Lower leg skin (tissue), 4 donors: ENCODE results near the gene ANTXR1. TPM values are rescaled to one million over a fixed set of nuclear protein-coding genes. Genes with fewer than 3 reads are reported as not detected.
A peak's percentile ranks its signal among the peaks of the same experiment; 100 is the strongest.

Experiments
- DNase-seq, 2 donors: peaks; one replicate each; pipeline ENCODE4 v3.0.0-alpha.2; 2019; ENCODE audit warnings: low spot score in 2 of 2
- H3K4me3 ChIP-seq: fragments of 200-600 bp; sonication (generic); 2 replicates; pipeline ENCODE4 v1.5.1; 2017; ENCODE audit warnings: mild to moderate bottlenecking, low read depth; ENCODE audit not compliant: poor library complexity, severe bottlenecking
- CTCF ChIP-seq, 3 donors: fragments of 450-650 bp; IDR thresholded peaks; one replicate each; pipeline ENCODE4 v1.5.1; 2016; ENCODE audit warnings: antibody characterized with exemption in 3 of 3, mild to moderate bottlenecking in 3 of 3, moderate library complexity in 2 of 3
- POLR2A ChIP-seq, 2 donors: fragments of 450-650 bp; IDR thresholded peaks; one replicate each; pipeline ENCODE4 v1.6.1; 2016 to 2017; ENCODE audit warnings: antibody characterized with exemption in 2 of 2, mild to moderate bottlenecking in 1 of 2, moderate library complexity in 1 of 2
- WGBS, 2 donors: methylation state at CpG; one replicate each; pipeline ENCODE4 v1.1.5; 2018; 5-methylcytosine and 5-hydroxymethylcytosine counted together
- intact Hi-C: fragments of 100-400 bp; cut with DNase I; formaldehyde crosslinking; loops from one replicate; pipeline ENCODE4 v1.15.0; 2023; ENCODE audit warnings: low total_unique reads
- total RNA-seq, 4 donors: library from RNA; depleted of rRNA; stranded (reverse); fragments of >200 nt; gene quantifications; one replicate each; pipeline ENCODE4 v1.1.0, GENCODE V29; 2016

Gene ANTXR1
- total RNA-seq, 4 donors from 2014 or later: 43.3 to 56.7 (median 52.7) TPM

GRCh38 chr2:69188182-69188900, 175.4 kb downstream of the ANTXR1 start:
- TF ChIP-seq CTCF (IDR thresholded peaks at IDR 0.05) (no peak), POLR2A (IDR thresholded peaks at IDR 0.05) (no peak)
- whole genome bisulfite sequencing, 2 donors: 87 to 91% methylated on average over 4 of the region's 4 CpGs
- intact Hi-C loops: no loop called here
- H3K4me3 ChIP-seq: no peak overlapping the region
- DNase-seq: peak in 1 of 2 donors; percentile 54

- H3K4me3 ChIP-seq: no peak overlapping the region
- peak in 1 of 2 donors; percentile 73 for DNase-seq
- 20 to 26% methylated on average over 3 of the region's 3 CpGs for WGBS, 2 donors
- intact Hi-C loops: no loop called here
- no peak for TF ChIP-seq POLR2A (IDR thresholded peaks at IDR 0.05)
- no peak for TF ChIP-seq CTCF (IDR thresholded peaks at IDR 0.05)
Observed at GRCh38 chr2:69190743-69191404, 177.9 kb downstream of the ANTXR1 start.

GRCh38 chr2:69191634-69192033, 178.7 kb downstream of the ANTXR1 start:
- no peak overlapping the region for H3K4me3 ChIP-seq
- 82 to 83% methylated on average over 1 of the region's 1 CpG for WGBS, 2 donors
- no peak for TF ChIP-seq CTCF (IDR thresholded peaks at IDR 0.05)
- TF ChIP-seq POLR2A (IDR thresholded peaks at IDR 0.05): no peak
- no peak for DNase-seq
- intact Hi-C loops: no loop called here

- intact Hi-C loops: no loop called here
- WGBS, 2 donors: 77 to 83% methylated on average over 11 of the region's 11 CpGs
- TF ChIP-seq POLR2A (IDR thresholded peaks at IDR 0.05) (no peak), CTCF (IDR thresholded peaks at IDR 0.05) (no peak)
- no peak for DNase-seq
- H3K4me3 ChIP-seq: no peak overlapping the region
Observed at GRCh38 chr2:69192176-69192945, 179.4 kb downstream of the ANTXR1 start.

GRCh38 chr2:69195706-69196105, 182.7 kb downstream of the ANTXR1 start:
- TF ChIP-seq POLR2A (IDR thresholded peaks at IDR 0.05) (no peak), CTCF (IDR thresholded peaks at IDR 0.05) (no peak)
- intact Hi-C loops: no loop called here
- no peak for DNase-seq
- no peak overlapping the region for H3K4me3 ChIP-seq
